ENCODE measurements around the gene NME7.
"Not testable (repeated sequence)": the region's sequence is repeated elsewhere in the genome, so short reads cannot be mapped to it uniquely, and the experiment has no call there.

Gene NME7

DNA sequence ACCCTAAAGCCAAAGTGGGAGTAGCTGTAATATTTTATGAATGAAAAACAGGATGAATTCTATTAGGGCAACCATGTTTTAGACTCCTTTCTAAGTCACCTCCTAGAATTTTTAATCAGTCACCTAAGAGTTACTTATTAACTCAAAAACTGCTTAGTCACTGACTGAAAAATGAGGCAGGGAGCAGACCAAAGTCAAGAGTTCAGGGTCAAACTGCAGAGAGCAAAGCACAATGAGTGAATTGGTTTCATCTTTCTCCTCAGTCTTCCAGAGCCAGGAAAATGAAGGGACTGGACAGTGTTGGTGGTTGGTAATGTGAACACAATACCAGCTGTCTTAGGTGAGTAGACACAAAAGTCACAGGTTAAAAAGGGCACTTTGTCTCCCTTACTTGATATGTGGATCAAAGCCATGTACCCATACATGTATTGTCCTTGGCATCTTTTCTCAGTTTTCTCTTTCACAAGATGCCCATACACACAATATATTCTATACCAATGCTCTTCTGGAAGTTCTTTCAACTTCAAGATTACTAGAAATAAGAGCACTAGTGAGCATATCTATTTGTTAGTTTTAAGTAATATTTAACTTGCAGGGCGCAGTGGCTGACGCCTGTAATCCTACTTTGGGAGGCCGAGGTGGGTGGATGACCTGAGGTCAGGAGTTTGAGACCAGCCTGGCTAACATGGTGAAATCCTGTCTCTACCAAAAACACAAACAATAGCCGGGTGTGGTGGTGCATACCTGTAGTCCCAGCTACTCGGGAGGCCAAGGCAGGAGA, 218.9 kb downstream of the NME7 start:
- no peak for DNase-seq

DNA sequence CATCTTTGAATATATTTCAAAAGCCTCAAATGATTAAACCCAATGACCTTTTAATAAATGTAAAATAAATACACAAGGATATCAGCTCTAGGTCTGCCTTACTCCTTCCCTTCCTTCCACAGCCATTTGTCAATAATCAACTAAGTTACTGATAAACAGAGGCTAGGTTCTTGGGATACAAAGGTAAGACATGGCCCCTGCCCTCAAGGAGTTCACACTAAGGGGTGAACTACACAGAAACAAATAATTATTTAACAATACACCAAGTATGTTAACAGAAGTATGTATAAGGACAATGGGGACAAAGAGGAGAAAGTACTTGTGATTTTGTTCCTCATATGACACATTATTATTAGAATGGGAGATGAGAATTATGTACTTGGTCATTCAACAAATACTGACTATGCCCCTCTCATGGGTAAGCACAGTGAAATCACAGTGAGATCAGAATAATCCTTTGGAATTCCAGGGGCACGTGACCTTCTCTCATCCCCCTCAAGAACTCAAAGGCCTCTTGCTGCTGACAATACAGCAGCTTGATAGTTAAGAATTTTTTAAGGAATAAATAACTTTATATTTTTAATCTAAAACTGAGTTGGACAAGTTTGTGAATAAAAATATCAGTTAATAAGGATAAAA, 220.9 kb downstream of the NME7 start:
- no peak for DNase-seq

DNA sequence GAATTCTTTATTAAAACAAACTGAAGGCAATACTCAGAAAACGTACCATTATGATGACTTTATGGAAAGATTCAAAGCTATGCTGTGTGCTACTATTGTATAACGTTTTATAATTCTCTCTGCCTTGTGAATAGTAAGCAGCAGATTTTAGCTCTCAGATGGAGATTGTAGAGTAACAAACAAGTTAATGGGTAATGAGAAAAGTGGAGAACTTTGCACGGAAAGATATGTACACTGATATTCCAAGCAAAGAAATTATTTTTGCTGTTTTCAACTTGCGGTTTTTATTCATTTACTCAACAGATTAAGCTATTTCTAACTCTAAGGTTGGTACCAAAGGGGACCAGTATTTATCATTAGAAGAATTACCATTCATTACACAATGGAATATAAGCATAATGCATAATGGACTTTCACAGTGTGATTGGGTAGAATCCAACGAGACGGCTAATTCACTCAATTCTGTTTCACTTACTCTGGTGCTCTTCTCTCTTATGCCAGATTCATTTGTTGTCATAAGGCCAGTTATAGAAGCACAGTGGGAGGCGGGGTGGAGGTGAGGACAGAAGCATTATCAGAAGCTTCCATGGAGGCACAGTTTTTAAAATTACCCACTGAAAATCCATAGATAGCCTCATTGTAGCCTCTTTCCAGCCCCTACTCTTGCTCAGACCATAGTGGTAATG, 222.5 kb downstream of the NME7 start:
- DNase-seq: no peak

DNA sequence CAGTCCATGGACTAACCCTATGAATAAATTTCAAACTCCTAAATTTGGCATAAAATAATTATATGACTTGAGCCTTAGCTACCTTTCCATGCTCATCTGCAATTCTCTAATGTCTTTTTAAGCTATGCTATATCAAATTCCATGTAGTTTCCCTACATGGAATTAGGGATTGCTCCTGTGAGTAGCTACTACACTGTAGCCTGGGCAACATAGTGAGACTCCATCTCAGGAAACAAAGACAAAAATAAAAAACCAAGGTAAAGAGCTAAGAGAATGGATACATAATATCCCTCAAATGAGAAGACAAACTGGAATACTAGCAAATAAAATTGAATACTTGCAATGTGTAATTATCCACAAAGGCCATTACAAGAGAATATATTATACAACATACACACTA, 223.6 kb downstream of the NME7 start:
- DNase-seq: no peak

DNA sequence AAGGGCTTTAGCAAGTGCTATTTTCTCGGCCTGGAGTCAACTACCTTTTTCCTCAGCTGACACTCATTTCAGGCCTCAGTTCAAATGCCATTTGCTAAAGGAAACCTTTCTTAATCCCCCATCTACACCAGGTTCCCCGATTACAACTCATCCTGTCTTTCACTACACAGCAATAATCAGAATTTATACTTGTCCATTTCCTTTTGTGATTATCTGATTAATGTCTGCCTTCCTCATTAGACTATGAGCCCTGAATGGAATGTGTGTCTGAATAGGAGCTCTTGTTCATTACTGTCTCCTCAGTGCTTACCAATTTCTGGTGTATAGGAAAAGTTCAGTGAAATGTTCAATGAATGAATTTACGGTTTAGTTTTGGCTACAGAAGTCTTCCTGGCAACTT, 224.3 kb downstream of the NME7 start:
- no peak for DNase-seq

DNA sequence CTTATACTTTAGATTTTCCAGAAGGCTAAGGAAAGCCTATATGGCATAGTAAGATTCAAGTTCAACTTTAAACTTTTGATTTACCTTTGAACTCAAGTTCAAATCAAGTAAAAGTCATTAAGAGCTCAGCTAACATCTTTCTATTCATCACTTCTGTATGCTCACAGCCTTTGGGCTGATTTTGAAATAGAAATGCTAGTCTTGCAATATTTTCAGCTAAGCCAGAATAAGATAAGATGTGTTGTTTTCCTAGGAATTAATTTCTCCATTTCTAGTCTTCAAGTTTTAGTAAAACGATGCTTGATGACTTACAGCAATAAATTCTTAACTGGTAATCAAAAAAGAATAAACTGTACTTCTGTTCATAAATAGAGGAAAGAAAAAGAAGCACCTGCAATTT, 225.5 kb downstream of the NME7 start:
- DNase-seq: no peak

DNA sequence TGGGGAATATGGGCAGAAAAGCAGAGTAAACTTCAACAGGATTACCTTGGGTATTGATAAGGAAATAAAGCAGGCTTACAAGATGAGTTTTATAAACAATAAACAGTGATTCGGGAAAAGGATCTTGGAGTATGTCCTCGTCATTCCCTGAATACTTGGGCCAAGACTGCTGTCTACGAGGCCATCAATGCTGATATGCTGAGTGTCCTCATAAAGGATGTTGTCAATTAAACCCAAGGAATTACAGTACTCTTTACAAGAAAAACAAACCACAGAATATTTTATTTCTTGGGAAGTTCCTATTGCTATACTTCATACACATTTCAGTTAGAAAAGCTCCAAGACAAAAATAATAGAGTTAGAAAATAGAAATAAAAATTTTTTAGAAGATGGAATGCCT, 226.2 kb downstream of the NME7 start:
- DNase-seq: no peak

DNA sequence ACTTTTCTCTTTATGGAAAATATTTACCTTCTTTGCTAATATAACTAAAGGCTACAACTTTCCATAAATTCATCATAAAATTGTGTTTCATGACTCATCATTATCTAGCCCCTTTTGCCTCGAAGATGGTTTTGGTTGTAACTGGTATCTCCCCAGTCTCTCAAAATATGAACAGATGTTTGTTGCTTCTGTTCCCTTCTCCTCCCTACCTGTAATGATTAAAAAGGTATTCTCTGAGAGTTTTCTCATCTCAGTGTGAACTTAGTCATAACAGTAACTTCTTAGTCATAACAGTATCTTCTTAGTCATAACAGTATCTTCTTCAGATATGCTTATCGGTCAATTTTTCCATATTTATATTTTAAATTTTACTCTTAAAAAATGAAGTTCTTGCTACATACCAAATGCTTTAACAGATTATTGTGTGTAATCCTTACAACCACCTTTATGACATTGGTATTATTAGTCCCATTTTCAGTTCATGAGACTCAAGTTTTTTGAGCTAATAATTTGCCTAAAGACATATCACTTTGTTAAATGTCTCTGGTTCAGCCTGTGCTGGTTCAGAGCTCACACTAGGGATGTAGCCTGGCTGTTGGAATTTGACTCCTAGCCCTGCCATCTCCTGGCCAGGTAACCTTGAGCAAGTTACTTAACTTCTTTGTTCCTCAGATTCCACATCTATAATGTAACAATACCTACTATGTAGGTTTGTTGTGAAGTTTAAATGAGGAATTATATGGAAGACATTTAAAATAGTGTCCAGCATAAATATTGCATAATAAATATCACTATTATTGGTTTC, 228.5 kb downstream of the NME7 start:
- no peak for DNase-seq

DNA sequence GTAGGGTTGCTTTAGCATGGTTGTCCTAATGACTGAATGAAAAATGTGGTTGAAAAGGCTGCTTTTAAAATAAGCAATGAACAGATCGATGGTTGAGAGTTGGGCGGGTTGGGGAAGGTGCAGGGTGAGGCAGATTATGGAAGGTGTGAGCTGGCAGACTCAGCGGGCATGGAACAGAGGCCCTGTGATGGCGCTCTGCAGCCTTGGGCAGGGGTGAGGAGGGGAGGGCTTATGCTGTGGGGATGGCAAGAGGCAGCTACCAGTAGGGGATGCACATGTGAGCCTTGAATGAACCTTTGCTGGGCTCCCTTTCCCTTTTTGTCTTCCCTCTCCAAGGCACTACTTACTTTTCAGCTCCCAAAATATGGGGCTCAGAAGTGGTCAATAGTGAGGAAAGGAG, 230.2 kb downstream of the NME7 start:
- no peak for DNase-seq

DNA sequence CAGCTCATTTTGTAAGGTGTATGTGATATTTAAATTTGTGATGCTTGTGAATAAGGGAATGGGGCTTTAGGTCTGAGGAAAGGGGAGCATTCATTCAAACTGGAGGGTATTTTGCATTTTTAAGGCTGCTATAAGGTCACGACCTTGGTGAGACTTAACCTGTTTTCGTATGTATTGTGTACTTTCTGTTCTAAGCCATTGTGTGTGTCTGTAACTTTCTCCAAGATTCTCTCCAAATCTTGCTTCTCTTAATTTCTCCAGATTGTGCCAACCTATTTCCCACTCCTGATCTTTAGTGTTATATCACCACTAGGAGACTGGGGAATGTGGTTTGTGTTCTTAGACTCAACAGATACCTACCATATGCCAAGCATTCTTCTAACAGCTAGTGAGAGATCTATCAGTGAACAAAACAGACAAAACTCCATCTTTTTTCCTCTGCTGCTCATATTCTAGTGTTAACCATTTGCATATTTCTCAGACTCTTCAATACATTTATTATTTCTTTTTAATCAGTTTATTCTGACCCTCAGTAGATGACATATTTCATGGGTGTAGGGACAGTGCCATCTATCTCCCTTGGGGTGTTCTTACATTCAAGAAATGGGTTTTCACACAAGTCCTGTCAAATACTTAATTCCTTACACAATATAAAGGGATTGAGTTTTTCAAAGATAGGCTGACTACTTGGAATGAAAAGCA, 233.6 kb downstream of the NME7 start:
- no peak for DNase-seq

DNA sequence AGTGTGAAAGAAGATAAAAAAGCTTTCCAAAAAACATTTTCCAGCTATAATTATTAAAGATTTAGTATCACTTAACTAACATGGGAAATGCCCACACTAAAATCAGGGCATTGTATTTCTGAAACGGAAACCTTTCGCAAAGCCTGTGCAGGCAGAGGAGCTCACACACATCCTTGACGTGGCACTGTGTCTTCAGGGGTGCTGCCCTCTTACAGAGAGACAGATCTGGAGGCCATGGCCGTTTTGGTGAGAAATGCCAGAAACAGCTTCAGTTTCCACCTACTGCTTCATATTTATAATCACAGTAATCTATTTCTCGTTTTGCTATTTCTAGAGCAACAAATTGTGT, 234.4 kb downstream of the NME7 start:
- DNase-seq: no peak

DNA sequence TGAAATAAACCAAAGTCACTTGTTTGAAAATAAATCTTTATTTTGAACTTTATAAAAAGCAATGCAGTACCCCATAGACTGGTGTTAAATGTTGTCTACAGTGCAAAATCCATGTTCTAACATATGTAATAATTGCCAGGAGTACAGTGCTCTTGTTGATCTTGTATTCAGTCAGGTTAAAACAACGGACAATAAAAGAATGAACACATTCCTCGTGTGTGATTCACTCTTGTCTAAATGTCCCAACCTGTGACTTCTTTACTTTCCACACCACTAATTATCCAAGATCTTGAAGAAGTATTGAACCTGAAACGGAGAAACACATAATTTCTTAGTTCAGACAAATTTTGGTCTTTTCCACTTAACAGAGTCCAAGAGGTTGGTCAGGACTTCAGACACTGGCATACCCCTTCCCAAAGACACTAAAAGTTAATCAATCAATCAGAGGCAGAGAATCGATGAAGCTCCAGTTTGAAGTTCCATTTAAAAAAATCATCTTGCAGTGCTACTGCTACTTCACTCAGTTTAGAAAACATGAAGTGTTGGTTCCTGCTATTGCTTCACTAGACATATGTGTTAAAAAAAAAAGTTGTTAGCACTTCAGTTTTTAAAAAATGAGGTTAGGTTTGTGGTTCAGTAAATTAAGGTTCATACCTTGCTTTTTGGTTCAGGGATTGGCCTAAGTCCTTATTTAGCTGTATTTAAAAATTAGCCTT, 234.9 kb downstream of the NME7 start:
- no peak for DNase-seq

DNA sequence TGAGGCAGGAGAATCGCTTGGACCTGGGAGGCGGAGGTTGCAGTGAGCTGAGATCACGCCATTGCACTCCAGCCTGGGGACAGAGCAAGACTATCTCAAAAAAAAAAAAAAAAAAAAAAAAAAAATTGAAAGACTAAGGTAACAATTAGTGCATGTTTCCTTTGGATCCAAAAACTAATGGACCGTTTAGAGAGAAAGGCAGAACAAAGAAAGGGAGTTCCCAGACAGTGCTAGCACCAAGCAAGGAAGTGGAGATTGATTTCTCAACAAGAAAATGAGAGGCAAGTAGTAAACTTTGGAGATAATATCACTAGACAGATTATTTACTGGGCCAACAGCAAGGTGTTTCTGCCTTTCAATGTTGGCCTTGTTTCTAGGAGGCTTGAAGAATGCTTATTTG, 236.9 kb downstream of the NME7 start:
- DNase-seq: no peak

DNA sequence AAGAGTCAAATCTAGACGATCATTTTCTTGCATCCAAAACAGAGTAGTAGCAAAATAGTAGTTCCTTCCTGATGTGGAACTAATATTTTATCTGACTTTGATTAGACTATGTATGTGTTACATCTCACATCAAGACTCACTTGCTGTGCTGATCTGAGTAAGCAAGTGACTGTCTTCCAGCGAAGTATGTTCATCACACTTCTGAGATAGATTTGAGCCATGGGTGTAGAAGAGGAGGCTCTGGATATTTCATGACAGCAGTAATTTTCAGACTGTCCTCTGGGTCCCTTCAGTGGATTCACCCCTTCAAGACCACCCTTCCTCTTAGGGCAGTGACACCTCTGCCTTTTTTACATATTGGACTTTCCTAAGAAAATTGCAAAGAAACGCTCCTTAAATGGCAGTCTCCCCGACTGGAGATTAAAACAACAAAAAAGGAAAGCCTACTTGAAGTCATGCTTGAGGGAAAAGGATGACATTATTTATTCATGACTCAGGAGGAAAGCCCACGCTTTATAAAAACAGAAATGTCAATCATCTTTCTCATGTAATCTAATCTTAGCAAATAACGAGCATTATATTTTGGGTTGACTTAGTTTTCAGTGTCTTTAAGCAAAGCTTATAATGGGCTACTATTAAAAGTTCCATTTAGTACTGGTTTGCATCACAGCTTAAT, 238.3 kb downstream of the NME7 start:
- no peak for DNase-seq

DNA sequence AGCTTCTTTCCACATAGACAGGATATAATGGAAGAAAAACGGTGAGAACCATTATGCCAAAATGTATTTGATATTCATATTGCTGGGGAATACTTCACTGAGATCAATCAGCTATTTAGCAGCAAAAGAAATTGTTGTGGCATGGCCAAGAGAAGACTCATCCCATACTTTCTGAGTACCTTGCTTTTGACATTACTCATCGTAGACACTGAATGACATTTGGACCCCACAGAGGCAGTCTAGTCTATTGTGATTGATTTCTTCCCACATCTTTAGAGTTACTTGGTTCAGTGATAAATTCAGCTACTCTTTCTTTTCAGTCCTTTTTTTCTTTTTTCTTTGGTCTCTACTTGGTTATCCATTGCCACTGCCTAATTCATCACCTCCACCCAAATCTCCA, 239.0 kb downstream of the NME7 start:
- DNase-seq: no peak

DNA sequence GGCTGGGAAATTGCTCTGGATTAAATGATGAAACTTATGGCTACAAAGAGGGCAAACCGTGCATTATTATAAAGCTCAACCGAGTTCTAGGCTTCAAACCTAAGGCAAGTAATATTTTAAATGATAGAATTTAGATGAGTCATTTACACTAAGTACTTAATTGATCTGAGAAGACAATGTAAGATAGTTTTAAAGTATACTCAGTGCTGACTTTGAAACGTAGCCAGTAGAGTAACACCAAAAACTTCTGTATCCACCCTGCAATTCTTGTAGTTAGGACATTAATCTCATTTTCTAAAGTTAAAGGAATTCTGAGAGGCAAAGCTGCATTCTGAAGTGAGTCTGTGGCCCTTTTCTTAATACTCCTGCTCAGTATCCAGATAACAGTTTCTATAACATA, 240.3 kb downstream of the NME7 start:
- DNase-seq: no peak

DNA sequence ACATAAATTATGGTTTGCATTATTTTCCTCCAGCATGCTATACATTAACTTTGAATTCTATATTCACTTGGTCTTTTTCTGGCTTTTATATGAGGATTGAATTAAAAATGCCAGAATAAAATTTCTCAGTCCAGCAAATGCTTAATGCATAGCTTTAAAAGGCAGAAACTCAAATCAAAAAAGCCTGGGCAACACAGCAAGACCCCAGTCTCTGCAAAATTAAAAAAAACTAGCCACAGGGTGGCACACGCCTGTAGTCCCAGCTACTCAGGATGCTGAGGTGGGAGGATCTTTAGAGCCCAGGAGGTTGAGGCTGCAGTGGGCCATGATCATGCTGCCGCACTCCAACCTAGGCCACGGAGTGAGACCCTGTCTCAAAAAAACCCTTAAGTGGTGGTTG, 241.3 kb downstream of the NME7 start:
- DNase-seq: no peak

DNA sequence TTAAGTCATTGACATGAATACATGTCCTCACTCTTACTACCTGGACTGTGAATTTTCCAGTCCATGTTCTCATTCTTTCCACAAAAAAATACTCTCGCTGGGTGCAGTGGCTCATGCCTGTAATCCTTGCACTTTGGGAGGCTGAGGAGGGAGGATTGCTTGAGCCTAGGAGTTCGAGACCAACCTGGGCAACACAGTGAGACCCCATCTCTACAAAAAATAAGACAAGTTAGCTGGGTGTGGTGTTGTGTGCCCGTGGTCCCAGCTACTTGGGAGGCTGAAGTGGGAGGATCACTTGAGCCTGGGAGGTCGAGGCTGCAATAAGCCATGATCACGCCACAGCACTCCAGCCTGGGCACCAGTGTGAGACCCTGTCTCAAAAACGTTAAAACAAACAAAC, 242.0 kb downstream of the NME7 start:
- not testable (repeated sequence) for DNase-seq

DNA sequence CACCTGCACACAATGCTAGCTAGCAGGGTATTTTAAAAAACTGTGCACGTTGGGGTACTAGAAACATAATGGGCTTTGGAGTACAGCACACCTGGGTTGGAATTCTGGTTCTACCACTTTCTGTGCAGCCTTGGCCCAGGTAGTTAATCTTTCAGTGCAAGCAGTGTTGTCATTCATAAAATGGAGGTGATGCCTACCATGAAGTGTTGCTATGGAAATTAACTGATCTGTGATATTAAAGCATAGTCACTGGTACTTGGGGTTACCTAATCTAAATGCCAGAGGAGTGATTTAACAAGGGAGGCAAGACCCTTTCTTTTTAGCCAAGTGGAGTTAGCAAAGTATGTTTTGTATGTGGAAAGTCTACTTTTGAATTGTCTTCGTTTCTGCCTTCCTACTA, 243.1 kb downstream of the NME7 start:
- no peak for DNase-seq

DNA sequence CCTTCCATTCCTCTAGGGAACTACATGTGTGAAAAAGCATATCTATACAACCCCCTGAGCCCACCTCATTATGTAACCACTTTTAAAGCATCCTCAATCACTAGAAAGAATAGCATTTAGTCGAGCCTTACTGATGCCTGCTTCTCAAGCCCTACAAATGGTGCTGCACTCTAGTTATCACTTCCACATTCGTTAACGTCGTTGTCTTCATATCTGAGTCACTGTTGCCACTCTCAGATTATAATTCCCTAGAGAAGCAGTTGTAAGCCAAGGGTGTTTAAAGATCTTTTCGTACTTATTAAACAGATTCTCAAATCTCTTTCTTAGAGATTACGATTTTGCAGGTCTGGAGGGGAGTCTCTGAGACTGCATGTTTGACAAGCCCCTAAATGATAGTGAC, 244.6 kb downstream of the NME7 start:
- no peak for DNase-seq

DNA sequence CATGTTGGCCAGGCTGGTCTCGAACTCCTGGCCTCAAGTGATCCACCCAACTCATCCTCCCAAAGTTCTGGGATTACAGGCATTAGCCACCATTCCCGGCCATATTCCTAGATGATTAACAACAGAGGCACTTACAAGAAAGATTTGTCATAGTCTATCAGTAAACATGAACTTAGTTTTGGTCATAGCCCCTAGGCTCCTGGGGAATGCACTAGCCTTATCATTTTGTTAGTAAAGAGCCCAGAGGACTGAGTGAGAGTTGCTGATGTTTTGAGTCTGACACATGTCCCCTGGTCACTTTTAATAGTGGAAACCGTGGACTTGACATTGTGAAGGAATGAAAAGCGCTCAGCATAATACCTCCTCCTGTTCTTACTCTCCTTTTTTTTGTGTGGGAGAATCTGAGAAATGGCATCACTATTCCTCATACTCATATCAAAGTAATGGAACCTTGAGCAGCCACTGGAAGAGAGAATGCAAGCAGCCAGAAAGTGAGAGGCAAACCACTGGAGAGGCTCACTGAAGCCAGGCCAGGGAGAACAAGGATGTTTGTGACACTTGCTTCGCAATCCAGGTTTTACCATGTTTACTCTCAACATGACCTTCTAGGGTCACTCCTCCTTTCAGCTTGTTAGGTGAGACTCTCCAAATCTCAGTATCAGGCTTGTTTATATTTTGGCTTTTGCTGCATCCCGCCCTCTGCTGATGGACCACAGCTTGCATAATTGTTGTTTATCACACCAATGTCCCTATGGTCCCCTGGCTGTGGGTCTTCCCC, 246.3 kb downstream of the NME7 start:
- DNase-seq: no peak

Data from GOT3 (cell line).